Esophagus squamous epithelium (tissue), 5 donors: ENCODE measurements around the gene DPP3. TPM values are rescaled to one million over a fixed set of nuclear protein-coding genes. Genes with fewer than 3 reads are reported as not detected.

Source experiments
- DNase-seq: peaks from one replicate; lab custom pipeline; 2025; lab: John Stamatoyannopoulos, UW
- H3K27ac ChIP-seq, 4 donors: fragments of 200-600 bp; sonication (generic); one replicate each; pipeline ENCODE4 v1.5.1; 2016 to 2019; ENCODE audit warnings: mild to moderate bottlenecking in 1 of 4
- H3K27me3 ChIP-seq, 4 donors: fragments of 200-600 bp; sonication (generic); 1 replicate in 3 of 4; 2 replicates in 1 of 4; pipeline versions ENCODE4 v1.5.1 to v1.6.0; 2017 to 2021; ENCODE audit warnings: antibody characterized with exemption in 1 of 4
- H3K36me3 ChIP-seq, 3 donors: fragments of 200-600 bp; sonication (generic); one replicate each; pipeline ENCODE4 v1.5.1; 2016 to 2019
- H3K4me1 ChIP-seq, 3 donors: fragments of 200-600 bp; sonication (generic); one replicate each; pipeline ENCODE4 v1.5.1; 2017 to 2019
- H3K4me3 ChIP-seq, 4 donors: fragments of 200-600 bp; sonication (generic); 1 replicate in 3 of 4; 2 replicates in 1 of 4; pipeline ENCODE4 v1.5.1; 2016 to 2019; ENCODE audit warnings: mild to moderate bottlenecking in 2 of 4, moderate library complexity in 1 of 4
- H3K9me3 ChIP-seq, 3 donors: fragments of 200-600 bp; sonication (generic); one replicate each; pipeline ENCODE4 v1.5.1; 2016 to 2019
- CTCF ChIP-seq, 6 experiments: fragments of 450-650 bp in 4 of 6; fragments of 200-600 bp in 2 of 6; sonication (generic) in 2 of 6; IDR thresholded peaks; one replicate each; pipeline ENCODE4 v1.5.1; 2016 to 2019; ENCODE audit warnings: antibody characterized with exemption in 6 of 6, mild to moderate bottlenecking in 4 of 6, moderate library complexity in 4 of 6
- POLR2A ChIP-seq, 4 donors: fragments of 450-650 bp; IDR thresholded peaks; one replicate each; pipeline ENCODE4 v1.6.1; 2017; ENCODE audit warnings: antibody characterized with exemption in 4 of 4, mild to moderate bottlenecking in 4 of 4, moderate library complexity in 3 of 4
- WGBS, 2 donors: methylation state at CpG; one replicate each; pipeline ENCODE4 v1.1.5; 2018; 5-methylcytosine and 5-hydroxymethylcytosine counted together
- intact Hi-C: fragments of 100-400 bp; cut with DNase I; formaldehyde crosslinking; loops from one replicate; pipeline ENCODE4 v1.15.0; 2022
- total RNA-seq, 4 donors: library from RNA; depleted of rRNA; stranded (reverse); fragments of >200 nt; gene quantifications; one replicate each; pipeline ENCODE4 v1.1.0, GENCODE V29; 2016
- donor health status: DM: yes; HTN: yes; CAD: no.

The DPP3 gene
- total RNA-seq, 4 donors from 2014 or later = 24.6 to 49.2 (median 43.5) TPM

- no peaks in the 10 kb centered on the region for H3K36me3 ChIP-seq
- H3K4me3 ChIP-seq = no peak overlapping the region
- WGBS, 2 donors = 70 to 74% methylated on average over 4 of the region's 4 CpGs
- H3K9me3 ChIP-seq = peaks cover 0 to 2% (median 0%) of the 10 kb centered on the region in 3 donors
- H3K4me1 ChIP-seq = no peaks in the 10 kb centered on the region
- H3K27ac ChIP-seq = no peak overlapping the region
- intact Hi-C loops = no loop called here
- TF ChIP-seq POLR2A (IDR thresholded peaks at IDR 0.05) (no peak), CTCF (IDR thresholded peaks at IDR 0.05) (no peak)
- DNase-seq = no peak
- H3K27me3 ChIP-seq = no peaks in the 10 kb centered on the region
Observed at GRCh38 chr11:66448523-66448922, 31.7 kb upstream of the DPP3 start.

GRCh38 chr11:66450560-66450959, 29.7 kb upstream of the DPP3 start:
- TF ChIP-seq CTCF (IDR thresholded peaks at IDR 0.05) = no peak
- TF ChIP-seq POLR2A (IDR thresholded peaks at IDR 0.05) = no peak
- Histone ChIP-seq H3K27ac (no peak overlapping the region), H3K4me3 (no peak overlapping the region), H3K9me3 (no peaks in the 10 kb centered on the region), H3K27me3 (peaks cover 0 to 1% (median 0%) of the 10 kb centered on the region in 4 donors), H3K36me3 (no peaks in the 10 kb centered on the region), H3K4me1 (no peaks in the 10 kb centered on the region)
- no peak for DNase-seq
- intact Hi-C loops = no loop called here
- whole genome bisulfite sequencing, 2 donors = 58 to 61% methylated on average over 4 of the region's 4 CpGs

- TF ChIP-seq CTCF (IDR thresholded peaks at IDR 0.05) = no peak
- TF ChIP-seq POLR2A (IDR thresholded peaks at IDR 0.05) = no peak
- H3K27me3 ChIP-seq = peaks cover 0 to 6% (median 0%) of the 10 kb centered on the region in 4 donors
- intact Hi-C loops = no loop called here
- H3K27ac ChIP-seq = no peak overlapping the region
- WGBS, 2 donors = 82 to 85% methylated on average over 4 of the region's 4 CpGs
- H3K36me3 ChIP-seq = no peaks in the 10 kb centered on the region
- no peak for DNase-seq
- no peaks in the 10 kb centered on the region for H3K9me3 ChIP-seq
- H3K4me3 ChIP-seq = no peak overlapping the region
- no peaks in the 10 kb centered on the region for H3K4me1 ChIP-seq
Observed at GRCh38 chr11:66451663-66452062, 28.6 kb upstream of the DPP3 start.

GRCh38 chr11:66454247-66454646, 26.0 kb upstream of the DPP3 start:
- no peaks in the 10 kb centered on the region for H3K4me1 ChIP-seq
- no peaks in the 10 kb centered on the region for H3K9me3 ChIP-seq
- WGBS, 2 donors = 10 to 19% methylated on average over 6 of the region's 6 CpGs
- TF ChIP-seq CTCF (IDR thresholded peaks at IDR 0.05) = no peak
- no peak for TF ChIP-seq POLR2A (IDR thresholded peaks at IDR 0.05)
- no peaks in the 10 kb centered on the region for H3K36me3 ChIP-seq
- intact Hi-C loops = no loop called here
- peak overlapping the region in 2 of 4 donors; percentile 15 to 58 for H3K27ac ChIP-seq
- peaks cover 0 to 6% (median 0%) of the 10 kb centered on the region in 4 donors for H3K27me3 ChIP-seq
- no peak for DNase-seq
- no peak overlapping the region for H3K4me3 ChIP-seq

- no peak overlapping the region for H3K4me3 ChIP-seq
- no peaks in the 10 kb centered on the region for H3K36me3 ChIP-seq
- no peaks in the 10 kb centered on the region for H3K9me3 ChIP-seq
- H3K4me1 ChIP-seq = no peaks in the 10 kb centered on the region
- H3K27ac ChIP-seq = peak overlapping the region in 2 of 4 donors; percentile 15 to 58
- no peak for DNase-seq
- 48 to 57% methylated on average over 3 of the region's 3 CpGs for WGBS, 2 donors
- intact Hi-C loops = no loop called here
- peaks cover 0 to 6% (median 0%) of the 10 kb centered on the region in 4 donors for H3K27me3 ChIP-seq
- TF ChIP-seq CTCF (IDR thresholded peaks at IDR 0.05) = no peak
- no peak for TF ChIP-seq POLR2A (IDR thresholded peaks at IDR 0.05)
Observed at GRCh38 chr11:66454828-66455227, 25.4 kb upstream of the DPP3 start.
